IMR-90 (cell line): ENCODE results near the gene CBY1. TPM values are rescaled to one million over a fixed set of nuclear protein-coding genes. Genes with fewer than 3 reads are reported as not detected.

Source experiments
- ATAC-seq: fragments of 200-7000 bp; cut with Tn5 transposase; 2 replicates; pipeline ENCODE4 v1.9.1; 2020; ENCODE audit warnings: low read depth, mild to moderate bottlenecking, moderate library complexity
- BruUV-seq: library from RNA; stranded (reverse); fragments of 400-500 nt; replicated peaks from 2 replicates; lab custom pipeline; 2021; lab: Mats Ljungman, UMichigan
- CTCF ChIA-PET: fragments of 300-600 bp; formaldehyde crosslinking; extraction: SDS; loops from one replicate; lab custom pipeline; 2021; ENCODE audit warnings: antibody characterized with exemption; lab: Yijun Ruan, JAX
- POLR2A ChIA-PET: fragments of 300-600 bp; sonication (Branson Sonifier 250); formaldehyde crosslinking; loops from one replicate; lab custom pipeline; 2022; ENCODE audit warnings: antibody characterized with exemption; ENCODE audit not compliant: unreplicated experiment; lab: Charles Lee
- DNase-seq: peaks from one replicate; pipeline ENCODE4 v3.0.0; 2013
- H2AFZ ChIP-seq: replicated peaks from 2 replicates; pipeline ENCODE3; 2013; ENCODE audit warnings: low read length, mild to moderate bottlenecking; ENCODE audit not compliant: poor library complexity
- H2AK5ac ChIP-seq: 2 replicates; pipeline ENCODE4 v1.6.1; 2013; ENCODE audit warnings: low read depth, low read length, inconsistent platforms
- H2AK9ac ChIP-seq: replicated peaks from 2 replicates; pipeline ENCODE3; 2013; ENCODE audit warnings: mild to moderate bottlenecking, low read depth, low read length, moderate library complexity; ENCODE audit not compliant: poor library complexity
- H2BK120ac ChIP-seq: 2 replicates; pipeline ENCODE4 v1.6.1; 2013; ENCODE audit warnings: low read depth, low read length, inconsistent platforms
- H2BK15ac ChIP-seq: 3 replicates; pipeline ENCODE4 v1.6.1; 2013; ENCODE audit warnings: low read depth, low read length, inconsistent platforms
- H2BK20ac ChIP-seq: 2 replicates; pipeline ENCODE4 v1.6.1; 2013; ENCODE audit warnings: low read depth, mild to moderate bottlenecking, inconsistent platforms, low read length, moderate library complexity
- H2BK5ac ChIP-seq: 2 replicates; pipeline ENCODE4 v1.6.1; 2013; ENCODE audit warnings: mild to moderate bottlenecking, low read depth, low read length, inconsistent platforms; ENCODE audit not compliant: poor library complexity, severe bottlenecking
- H3K14ac ChIP-seq: replicated peaks from 2 replicates; pipeline ENCODE4 v1.6.1; 2013; ENCODE audit warnings: low read depth, low read length, inconsistent platforms
- H3K18ac ChIP-seq: 2 replicates; pipeline ENCODE4 v1.6.1; 2013; ENCODE audit warnings: low read depth, low read length, control low read depth
- H3K23ac ChIP-seq: 2 replicates; pipeline ENCODE4 v1.6.1; 2013; ENCODE audit warnings: low read depth, low read length, inconsistent platforms
- H3K27ac ChIP-seq: 2 replicates; pipeline ENCODE4 v1.5.1; 2013; ENCODE audit warnings: mild to moderate bottlenecking, control low read depth, low read length; ENCODE audit not compliant: insufficient read depth
- H3K27me3 ChIP-seq: 2 replicates; pipeline ENCODE4 v1.6.1; 2013; ENCODE audit warnings: low read length; ENCODE audit not compliant: control insufficient read depth, insufficient read depth
- H3K36me3 ChIP-seq: 2 replicates; pipeline ENCODE4 v1.6.1; 2013; ENCODE audit warnings: low read length, mixed read lengths; ENCODE audit not compliant: control insufficient read depth, insufficient read depth
- H3K4ac ChIP-seq: 2 replicates; pipeline ENCODE4 v1.6.1; 2013; ENCODE audit warnings: low read depth, low read length, inconsistent platforms
- H3K4me1 ChIP-seq: 2 replicates; pipeline ENCODE4 v1.6.1; 2013; ENCODE audit warnings: low read length, mixed read lengths; ENCODE audit not compliant: control insufficient read depth, insufficient read depth
- H3K4me2 ChIP-seq: 2 replicates; pipeline ENCODE4 v1.6.1; 2013; ENCODE audit warnings: low read depth, mild to moderate bottlenecking, control low read depth, low read length, moderate library complexity
- H3K4me3 ChIP-seq: 2 replicates; pipeline ENCODE4 v1.5.1; 2013; ENCODE audit warnings: low read depth, mild to moderate bottlenecking, control low read depth, low read length, moderate library complexity; ENCODE audit not compliant: insufficient read depth
- H3K56ac ChIP-seq: 2 replicates; pipeline ENCODE4 v1.6.1; 2013; ENCODE audit warnings: low read length, inconsistent platforms; ENCODE audit not compliant: insufficient read depth; ENCODE audit errors: extremely low read depth
- H3K79me1 ChIP-seq, 2 experiments: 2 replicates each; pipeline ENCODE4 v1.6.1; 2013; ENCODE audit warnings: low read length in 2 of 2, inconsistent platforms in 1 of 2, low read depth in 1 of 2
- H3K9ac ChIP-seq: 2 replicates; pipeline ENCODE4 v1.6.1; 2013; ENCODE audit warnings: low read depth, low read length, control low read depth
- H3K9me1 ChIP-seq: 2 replicates; pipeline ENCODE4 v1.6.1; 2013; ENCODE audit warnings: low read length, inconsistent platforms; ENCODE audit not compliant: insufficient read depth
- H3K9me3 ChIP-seq: 2 replicates; pipeline ENCODE4 v1.6.1; 2013; ENCODE audit warnings: low read length; ENCODE audit not compliant: control insufficient read depth, insufficient read depth
- H4K20me1 ChIP-seq: 2 replicates; pipeline ENCODE4 v1.6.1; 2013; ENCODE audit warnings: low read length, inconsistent platforms; ENCODE audit not compliant: insufficient read depth
- H4K5ac ChIP-seq: 2 replicates; pipeline ENCODE4 v1.6.1; 2013; ENCODE audit warnings: mild to moderate bottlenecking, low read depth, low read length, control low read depth
- H4K8ac ChIP-seq, 2 experiments: 2 replicates each; pipeline ENCODE4 v1.6.1; 2013; ENCODE audit warnings: low read depth in 2 of 2, low read length in 2 of 2, control low read depth in 1 of 2, inconsistent platforms in 1 of 2
- H4K91ac ChIP-seq: 2 replicates; pipeline ENCODE4 v1.6.1; 2013; ENCODE audit warnings: low read depth, low read length, inconsistent platforms; ENCODE audit not compliant: insufficient read depth
- CEBPB ChIP-seq: IDR thresholded peaks from 2 replicates; pipeline ENCODE4 v1.6.1; 2012; ENCODE audit warnings: low read depth, low read length, improper control_type of control experiment
- CHD1 ChIP-seq: IDR thresholded peaks from 2 replicates; pipeline ENCODE4 v1.6.1; 2012; ENCODE audit warnings: low read depth, low read length, improper control_type of control experiment
- FOS ChIP-seq: fragments of 150-350 bp; IDR thresholded peaks from 2 replicates; pipeline ENCODE4 v1.6.1; 2016; ENCODE audit warnings: low read depth, low read length
- WGBS, 2 experiments: methylation state at CpG; one replicate each; pipeline versions ENCODE4 v1.1.5 to v1.1.7; 2013; ENCODE audit warnings: missing lambda C conversion rate in 2 of 2; ENCODE audit not compliant: insufficient read length in 1 of 2; ENCODE audit errors: extremely low coverage in 2 of 2; 5-methylcytosine and 5-hydroxymethylcytosine counted together
- dilution Hi-C: fragments of 300-500 bp; cut with HindIII; formaldehyde crosslinking; loops from one replicate; pipeline ENCODE4 v1.14.3; 2018; ENCODE audit warnings: low sequenced_read_pairs; ENCODE audit not compliant: unreplicated experiment
- in situ Hi-C: fragments of 300-500 bp; cut with MboI; formaldehyde crosslinking; loops from 3 replicates; pipeline ENCODE4 v1.14.3; 2019; ENCODE audit warnings: low sequenced_read_pairs, inconsistent platforms, mixed read lengths
- intact Hi-C: fragments of 100-400 bp; cut with micrococcal nuclease; formaldehyde crosslinking; loops from 2 replicates; pipeline ENCODE4 v1.10.0; 2022
- polyA plus RNA-seq, 3 experiments: library from polyadenylated mRNA; depleted of rRNA; stranded (reverse); fragments of >200 nt; gene quantifications; 2 replicates each; pipeline ENCODE4 v1.2.3, GENCODE V29; 2012; ENCODE audit warnings: low replicate concordance in 1 of 3
- total RNA-seq: library from RNA; depleted of rRNA; stranded (reverse); fragments of >200 nt; gene quantifications from 2 replicates; pipeline ENCODE4 v1.2.3, GENCODE V29; 2012

Gene CBY1
- total and polyA plus RNA-seq, 2 of the 4 experiments (the other 2 are of a cell fraction): 13.8 to 30.0 TPM

- Histone ChIP-seq H3K14ac (peak overlapping the region; percentile 15), H3K27ac (peak overlapping the region; percentile 34; the same call in 1 of the 2 replicates), H4K91ac (no peak overlapping the region), H3K56ac (no peak overlapping the region), H3K4me3 (peak overlapping the region; percentile 69), H2BK5ac (peak overlapping the region; percentile 42), H3K36me3 (peaks cover 1% of the 10 kb centered on the region; the same call in 1 of the 2 replicates), H3K9ac (peak overlapping the region; percentile 34; the same call in 1 of the 2 replicates), H2AFZ (no peak overlapping the region), H3K9me3 (no peaks in the 10 kb centered on the region), H3K23ac (peak overlapping the region; percentile 68), H3K18ac (no peak overlapping the region), H3K27me3 (no peaks in the 10 kb centered on the region), H3K4ac (peak overlapping the region; percentile 38; the same call in 1 of the 2 replicates), H2AK5ac (0 out of 2 replicates have a peak overlapping the region, but pooled peaks have one; percentile 20), H2BK120ac (no peak overlapping the region), H3K9me1 (peaks cover 18% of the 10 kb centered on the region), H3K4me1 (peaks cover 4% of the 10 kb centered on the region; the same call in 1 of the 2 replicates), H4K5ac (no peak overlapping the region), H2BK15ac (no peak overlapping the region), H4K8ac (no peak overlapping the region), H2BK20ac (no peak overlapping the region), H3K4me2 (peak overlapping the region; percentile 92), H3K79me1 (peaks cover 9 to 61% of the 10 kb centered on the region in 2 experiments; a peak in 2 of 4 replicates), H4K20me1 (peaks cover 56% of the 10 kb centered on the region), H2AK9ac (no peak overlapping the region)
- DNase-seq (peak; percentile 73), ATAC-seq (no peak)
- TF ChIP-seq CHD1 (no peak), FOS (0 out of 2 replicates have a peak, but pooled peaks have one; percentile 8), CEBPB (peak; percentile 67)
- CTCF ChIA-PET: interaction anchor here (0.7 to 1.2 kb wide), 2 partner anchors 17 to 18 kb away, joined by 3 to 4 read pairs; no protein-coding TSS in a partner anchor
- dilution Hi-C loops (no loop called here), in situ Hi-C loops (no loop called here), intact Hi-C loops (loop anchor here (10.0 kb wide), 1 partner anchor 653 kb away; the partner anchor contains the start of gene PICK1)
- POLR2A ChIA-PET: no interaction called here
- BruUV-seq: no TSS peak
- 13% methylated on average over 1 of the region's 2 CpGs; no CpG with 5 or more reads in 1 of the 2 experiments for WGBS, 2 experiments
Measured at GRCh38 chr22:38707346-38707745, 50.9 kb downstream of the CBY1 start.
